Liver (tissue), 9 donors: Measurements from ENCODE around the gene IP6K1. TPM values are rescaled to one million over a fixed set of nuclear protein-coding genes. Genes with fewer than 3 reads are reported as not detected.
"Not testable (repeated sequence)": the region's sequence is repeated elsewhere in the genome, so short reads cannot be mapped to it uniquely, and the experiment has no call there.

Experiments
- DNase-seq: peaks from one replicate; pipeline ENCODE4 v3.0.0-alpha.2; 2017; ENCODE audit warnings: low spot score
- H3K27ac ChIP-seq, 2 donors: one replicate each; pipeline ENCODE4 v1.7.0; 2013; ENCODE audit warnings: inconsistent platforms in 2 of 2, low read length in 2 of 2, control low read depth in 1 of 2, low read depth in 1 of 2, mild to moderate bottlenecking in 1 of 2
- H3K27me3 ChIP-seq, 4 donors: one replicate each; pipeline versions ENCODE4 v1.6.1 to v1.7.0; 2013; ENCODE audit warnings: low read length in 3 of 4, inconsistent platforms in 1 of 4, mild to moderate bottlenecking in 1 of 4, moderate library complexity in 1 of 4; ENCODE audit not compliant: control insufficient read depth in 4 of 4, insufficient read depth in 4 of 4
- H3K36me3 ChIP-seq, 4 donors: one replicate each; pipeline versions ENCODE4 v1.6.1 to v1.7.0; 2013; ENCODE audit warnings: low read length in 3 of 4, mild to moderate bottlenecking in 3 of 4, low read depth in 1 of 4, moderate library complexity in 1 of 4; ENCODE audit not compliant: control insufficient read depth in 4 of 4, insufficient read depth in 3 of 4
- H3K4me1 ChIP-seq, 4 donors: one replicate each; pipeline versions ENCODE4 v1.6.1 to v1.7.0; 2013; ENCODE audit warnings: low read length in 3 of 4, mild to moderate bottlenecking in 3 of 4, moderate library complexity in 1 of 4; ENCODE audit not compliant: control insufficient read depth in 4 of 4, insufficient read depth in 4 of 4
- H3K4me3 ChIP-seq, 3 donors: one replicate each; pipeline versions ENCODE4 v1.6.1 to v1.7.0; 2013; ENCODE audit warnings: low read length in 3 of 3, control low read depth in 1 of 3, low read depth in 1 of 3, mild to moderate bottlenecking in 1 of 3
- H3K9ac ChIP-seq, 2 donors: one replicate each; pipeline ENCODE4 v1.7.0; 2013; ENCODE audit warnings: low read length in 2 of 2, mild to moderate bottlenecking in 2 of 2, moderate library complexity in 2 of 2, control low read depth in 1 of 2, low read depth in 1 of 2
- H3K9me3 ChIP-seq, 4 donors: one replicate each; pipeline versions ENCODE4 v1.6.1 to v1.7.0; 2013; ENCODE audit warnings: low read length in 3 of 4; ENCODE audit not compliant: control insufficient read depth in 4 of 4
- ATF3 ChIP-seq: IDR thresholded peaks from 2 replicates; pipeline ENCODE4 v1.6.1; 2016; ENCODE audit warnings: antibody characterized with exemption
- CTCF ChIP-seq: fragments of 150-350 bp; IDR thresholded peaks from 2 replicates; pipeline ENCODE4 v1.5.1; 2017; ENCODE audit warnings: improper control_type of control experiment, low read depth, low read length; ENCODE audit not compliant: missing input control
- EGR1 ChIP-seq, 2 donors: IDR thresholded peaks; 2 replicates each; pipeline ENCODE4 v1.6.1; 2016 to 2018; ENCODE audit warnings: antibody characterized with exemption in 2 of 2, low read depth in 2 of 2
- FOXA1 ChIP-seq: IDR thresholded peaks from 2 replicates; pipeline ENCODE4 v1.6.1; 2016; ENCODE audit warnings: antibody characterized with exemption
- FOXA2 ChIP-seq: IDR thresholded peaks from 2 replicates; pipeline ENCODE4 v1.6.1; 2016; ENCODE audit warnings: antibody characterized with exemption
- GABPA ChIP-seq, 2 donors: IDR thresholded peaks in 1 of 2; conservative IDR thresholded peaks in 1 of 2; 2 replicates each; pipeline ENCODE4 v1.6.1; 2016; ENCODE audit warnings: antibody characterized with exemption in 2 of 2, mild to moderate bottlenecking in 1 of 2, moderate library complexity in 1 of 2
- HNF4A ChIP-seq, 2 donors: conservative IDR thresholded peaks; 2 replicates each; pipeline ENCODE4 v1.6.1; 2016; ENCODE audit warnings: antibody characterized with exemption in 2 of 2, mild to moderate bottlenecking in 2 of 2
- HNF4G ChIP-seq: IDR thresholded peaks from 2 replicates; pipeline ENCODE4 v1.6.1; 2016; ENCODE audit warnings: antibody characterized with exemption
- JUND ChIP-seq, 2 donors: IDR thresholded peaks; 2 replicates each; pipeline ENCODE4 v1.6.1; 2016; ENCODE audit warnings: antibody characterized with exemption in 2 of 2
- MAX ChIP-seq: IDR thresholded peaks from 2 replicates; pipeline ENCODE4 v1.6.1; 2016; ENCODE audit warnings: antibody characterized with exemption
- NR2F2 ChIP-seq: IDR thresholded peaks from 2 replicates; pipeline ENCODE4 v1.6.1; 2016; ENCODE audit warnings: antibody characterized with exemption
- RAD21 ChIP-seq, 2 donors: IDR thresholded peaks; 2 replicates each; pipeline ENCODE4 v1.6.1; 2016; ENCODE audit warnings: antibody characterized with exemption in 2 of 2, mild to moderate bottlenecking in 2 of 2
- REST ChIP-seq: IDR thresholded peaks from 2 replicates; pipeline ENCODE4 v1.6.1; 2016; ENCODE audit warnings: antibody characterized with exemption, mild to moderate bottlenecking
- RXRA ChIP-seq, 2 donors: IDR thresholded peaks; 2 replicates each; pipeline ENCODE4 v1.6.1; 2017 to 2018; ENCODE audit warnings: antibody characterized with exemption in 2 of 2, mild to moderate bottlenecking in 1 of 2
- SP1 ChIP-seq: IDR thresholded peaks from 2 replicates; pipeline ENCODE4 v1.6.1; 2018; ENCODE audit warnings: antibody characterized with exemption, mild to moderate bottlenecking
- TAF1 ChIP-seq: conservative IDR thresholded peaks from 2 replicates; pipeline ENCODE4 v1.6.1; 2016; ENCODE audit warnings: antibody characterized with exemption, mild to moderate bottlenecking
- YY1 ChIP-seq: IDR thresholded peaks from 2 replicates; pipeline ENCODE4 v1.6.1; 2016; ENCODE audit warnings: antibody characterized with exemption, mild to moderate bottlenecking
- ZBTB33 ChIP-seq: IDR thresholded peaks from 2 replicates; pipeline ENCODE4 v1.6.1; 2016; ENCODE audit warnings: antibody characterized with exemption
- WGBS: extraction: QIAGEN DNeasy Blood & Tissue Kit; methylation state at CpG from one replicate; pipeline ENCODE4 v1.1.7; 2013; 5-methylcytosine and 5-hydroxymethylcytosine counted together
- polyA plus RNA-seq, 2 donors: library from polyadenylated mRNA; stranded (reverse) in 1 of 2; unstranded in 1 of 2; fragments of 200-250 nt in 1 of 2; fragments of >200 nt in 1 of 2; fragmentation: Nextera tagmentation in 1 of 2; extraction: Ambion mirVana in 1 of 2; gene quantifications; one replicate each; pipeline versions ENCODE4 v1.2.1 to v1.2.3, GENCODE V29; 2013 to 2015
- total RNA-seq, 2 donors: library from RNA; depleted of rRNA; stranded (reverse); fragments of >200 nt; gene quantifications; one replicate each; pipeline ENCODE4 v1.2.3, GENCODE V29; 2014
- donor health status: healthy.
- donor health status: healthy.
- donor health status: healthy.
- donor health status: healthy.
- donor health status: healthy.

The IP6K1 gene
- total and polyA plus RNA-seq, 4 donors: 6.6 to 32.3 (median 18.1) TPM

DNA sequence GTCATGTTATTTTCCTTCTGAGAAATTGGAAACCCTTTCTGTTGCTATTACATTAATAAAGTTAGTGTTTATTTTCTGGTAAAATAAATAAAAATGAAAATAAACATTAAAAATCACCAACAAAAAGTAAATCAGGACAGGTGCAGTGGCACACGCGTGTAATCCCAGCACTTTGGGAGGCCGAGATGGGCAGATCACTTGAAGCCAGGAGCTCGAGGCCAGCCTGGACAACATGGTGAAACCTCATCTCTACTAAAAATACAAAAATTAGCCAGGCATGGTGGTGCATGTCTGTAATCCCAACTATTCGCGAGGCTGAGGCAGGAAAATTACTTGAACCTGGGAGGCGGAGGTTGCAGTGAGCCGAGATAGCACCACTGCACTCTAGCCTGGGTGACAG, 10.2 kb downstream of the IP6K1 start:
- H3K4me3 ChIP-seq, H3K36me3 ChIP-seq, H3K9me3 ChIP-seq, DNase-seq, H3K27ac ChIP-seq, H3K9ac ChIP-seq, H3K4me1 ChIP-seq, H3K27me3 ChIP-seq: not testable (repeated sequence)
- 96% methylated on average over 8 of the region's 8 CpGs for WGBS

GRCh38 chr3:49775538-49775937, 10.8 kb downstream of the IP6K1 start:
- H3K4me3 ChIP-seq: no peak overlapping the region
- peaks cover 0 to 5% (median 1%) of the 10 kb centered on the region in 4 donors for H3K36me3 ChIP-seq
- H3K9ac ChIP-seq: no peak overlapping the region
- H3K27me3 ChIP-seq: no peaks in the 10 kb centered on the region
- TF ChIP-seq REST (no peak), FOXA2 (no peak), ATF3 (no peak), NR2F2 (no peak), SP1 (no peak), HNF4G (no peak), MAX (no peak), HNF4A (conservative IDR thresholded peaks at IDR 0.05) (no peak), YY1 (no peak), FOXA1 (no peak), ZBTB33 (no peak), RAD21 (IDR thresholded peaks at IDR 0.05) (no peak), RXRA (IDR thresholded peaks at IDR 0.05) (no peak), JUND (IDR thresholded peaks at IDR 0.05) (no peak), TAF1 (no peak), GABPA (IDR thresholded peaks at IDR 0.05 in 1 of 2, conservative IDR thresholded peaks at IDR 0.05 in 1 of 2) (no peak), CTCF (no peak), EGR1 (IDR thresholded peaks at IDR 0.05; ENCODE audit: low read depth in 2 of 2) (no peak)
- H3K4me1 ChIP-seq: peaks cover 0 to 4% (median 1%) of the 10 kb centered on the region in 4 donors
- H3K9me3 ChIP-seq: no peaks in the 10 kb centered on the region
- H3K27ac ChIP-seq: no peak overlapping the region
- WGBS: 75% methylated on average over 3 of the region's 3 CpGs
- DNase-seq: no peak
